ENCODE results near the gene RNF214.

GRCh38 chr11:117201658-117202305 lies 30.7 kb upstream of the RNF214 start:
- TF ChIP-seq POLR2A (IDR thresholded peaks at IDR 0.05) (no peak), CTCF (IDR thresholded peaks at IDR 0.05) (no peak), POLR2AphosphoS5 (IDR thresholded peaks at IDR 0.05) (no peak)

Measured in prostate gland (tissue), 2 donors.